GM21825 (cell line): Measurements from ENCODE around the gene ANKRD11.

Experiments used
- ATAC-seq: cut with Tn5 transposase; IDR thresholded peaks from one replicate; pipeline ENCODE4 v1.9.1; 2021; ENCODE audit warnings: mild to moderate bottlenecking, moderate library complexity; ENCODE audit not compliant: unreplicated experiment

Gene ANKRD11

DNA sequence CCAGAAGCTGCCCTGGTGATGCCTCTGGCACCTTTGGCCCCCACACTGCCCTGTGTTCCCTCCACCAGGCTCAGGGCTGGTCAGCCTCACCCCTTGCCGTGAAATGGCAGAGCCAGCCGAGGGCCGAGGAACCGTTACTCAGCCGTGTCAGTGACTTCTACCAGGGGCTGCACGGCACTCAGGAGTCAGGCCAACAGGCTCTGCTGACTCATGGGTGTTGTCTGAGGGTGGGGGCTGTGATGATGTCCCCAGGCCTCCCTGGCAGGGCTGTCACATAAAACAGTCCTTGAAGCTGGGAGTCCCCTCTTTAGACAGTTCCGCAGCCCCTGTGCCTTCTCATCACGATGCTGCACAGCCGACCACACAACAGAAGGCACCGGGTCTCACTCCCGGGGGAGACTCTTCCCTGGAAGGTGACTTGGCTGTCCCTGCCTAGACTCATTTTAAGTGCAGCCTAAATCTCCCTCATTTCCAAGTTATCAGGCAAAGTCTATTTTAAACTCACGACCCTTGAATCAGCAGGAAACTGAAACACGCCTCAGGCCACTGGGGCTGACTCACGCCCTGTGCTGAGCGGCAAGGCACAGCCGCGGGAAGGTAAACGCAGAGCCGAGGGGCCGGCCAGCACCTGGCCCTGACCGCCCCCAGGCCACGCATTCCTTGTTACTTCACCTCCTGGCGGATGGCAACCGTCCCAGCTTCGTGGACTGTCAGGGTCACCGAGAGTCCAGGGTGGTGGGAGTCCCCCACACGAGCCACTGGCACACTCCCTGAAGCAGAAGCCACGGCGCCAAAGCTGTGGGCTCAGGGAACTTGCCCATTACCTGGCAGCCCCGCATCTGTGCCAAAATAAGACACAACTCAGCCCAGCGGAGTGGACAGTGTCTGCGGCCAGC, 170.2 kb downstream of the ANKRD11 start:
- ATAC-seq = no peak

DNA sequence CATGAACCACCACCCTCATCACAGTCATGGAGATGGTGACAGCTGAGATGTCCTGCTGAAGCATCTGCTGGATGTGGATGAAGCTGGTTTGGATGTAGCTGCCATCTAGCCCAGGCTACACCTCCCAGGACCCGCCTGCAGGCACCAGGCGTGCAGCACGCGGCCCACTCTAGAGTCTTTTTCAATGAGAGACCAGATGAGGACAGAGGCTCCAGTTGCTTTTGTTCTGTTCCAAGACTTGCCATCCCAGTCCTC, 170.8 kb downstream of the ANKRD11 start:
- ATAC-seq = no peak

DNA sequence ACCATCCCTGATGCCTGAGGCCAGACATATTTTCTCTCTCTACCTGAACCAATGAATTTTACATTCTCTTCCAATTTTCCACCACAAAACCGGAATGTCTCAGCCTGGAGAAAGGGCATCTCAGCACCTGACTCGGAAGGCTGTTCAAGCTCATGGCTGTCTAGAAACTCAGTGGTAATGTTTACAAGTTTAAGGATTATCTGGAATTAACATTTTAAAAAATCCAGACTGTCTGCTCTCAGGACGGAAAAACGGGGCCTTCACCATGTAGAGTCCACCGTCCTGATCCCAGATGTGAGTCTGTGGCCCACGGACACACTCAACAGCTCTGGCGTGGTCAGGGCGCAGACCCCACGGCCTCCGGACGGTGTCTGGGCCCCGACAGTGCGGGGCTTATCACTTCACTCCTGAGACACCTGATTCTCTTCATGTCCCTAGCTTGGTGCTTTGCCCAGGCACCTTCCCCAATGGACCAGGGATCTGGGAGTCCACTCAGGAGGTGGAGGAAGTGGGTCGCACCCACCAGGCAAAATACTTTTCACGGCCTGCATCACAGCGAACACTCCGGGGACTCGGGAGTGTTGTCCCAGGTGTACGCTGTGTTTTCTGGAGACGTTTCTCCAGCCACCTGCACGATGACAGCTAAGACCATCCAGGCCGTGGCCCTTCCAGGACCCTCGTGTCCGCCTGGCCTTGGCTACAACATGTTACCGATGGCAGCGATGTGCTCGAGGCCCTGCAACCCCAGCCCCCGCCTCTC, 171.3 kb downstream of the ANKRD11 start:
- ATAC-seq = no peak

DNA sequence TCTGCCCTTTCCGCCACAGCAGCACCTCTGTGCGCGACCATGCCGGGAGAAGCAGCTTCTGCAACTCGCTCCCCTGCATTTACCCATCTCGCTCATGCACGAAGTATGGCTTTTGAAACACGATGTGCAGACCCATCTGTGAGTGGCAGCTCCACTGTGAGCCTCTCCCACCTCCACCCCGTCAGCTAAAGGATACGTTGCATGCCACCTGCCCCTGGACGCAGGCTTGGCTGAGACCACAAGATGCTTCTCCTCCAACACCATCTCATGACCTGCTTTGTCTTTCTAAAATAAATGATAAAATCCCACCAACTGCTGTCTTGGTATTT, 172.0 kb downstream of the ANKRD11 start:
- no peak for ATAC-seq

DNA sequence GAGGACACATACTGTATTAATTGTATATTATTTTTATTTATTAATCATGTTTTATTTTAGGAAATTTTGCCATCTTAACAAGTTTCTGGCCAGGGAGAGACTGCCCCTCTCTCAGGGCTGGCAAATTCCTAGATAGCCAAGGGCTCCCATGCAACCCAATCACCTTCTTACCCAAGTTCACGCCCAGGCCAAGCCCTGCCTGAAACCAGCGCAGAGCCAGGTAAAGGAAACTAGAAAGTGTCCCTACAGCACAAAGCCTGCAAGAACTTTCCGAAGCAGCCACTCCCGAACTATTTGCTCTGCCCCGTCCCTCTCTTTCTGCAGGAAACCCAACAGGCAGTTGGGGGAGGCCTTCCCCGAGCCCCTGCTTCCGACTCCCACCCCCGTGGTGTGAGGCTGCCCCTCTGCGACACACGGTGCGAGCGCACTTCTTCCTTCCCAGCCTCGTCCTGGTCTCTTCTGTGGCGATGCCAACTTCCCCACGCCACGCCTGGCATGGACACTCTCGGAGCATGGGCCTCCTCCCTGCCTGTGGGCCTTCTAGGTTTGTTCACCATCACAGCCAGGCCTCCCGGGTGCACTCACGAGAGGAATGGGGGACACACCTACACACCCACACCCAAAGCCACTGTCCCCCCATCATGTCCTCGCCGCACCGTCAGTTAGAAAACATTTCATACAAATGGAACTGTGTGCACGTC, 172.5 kb downstream of the ANKRD11 start:
- no peak for ATAC-seq

DNA sequence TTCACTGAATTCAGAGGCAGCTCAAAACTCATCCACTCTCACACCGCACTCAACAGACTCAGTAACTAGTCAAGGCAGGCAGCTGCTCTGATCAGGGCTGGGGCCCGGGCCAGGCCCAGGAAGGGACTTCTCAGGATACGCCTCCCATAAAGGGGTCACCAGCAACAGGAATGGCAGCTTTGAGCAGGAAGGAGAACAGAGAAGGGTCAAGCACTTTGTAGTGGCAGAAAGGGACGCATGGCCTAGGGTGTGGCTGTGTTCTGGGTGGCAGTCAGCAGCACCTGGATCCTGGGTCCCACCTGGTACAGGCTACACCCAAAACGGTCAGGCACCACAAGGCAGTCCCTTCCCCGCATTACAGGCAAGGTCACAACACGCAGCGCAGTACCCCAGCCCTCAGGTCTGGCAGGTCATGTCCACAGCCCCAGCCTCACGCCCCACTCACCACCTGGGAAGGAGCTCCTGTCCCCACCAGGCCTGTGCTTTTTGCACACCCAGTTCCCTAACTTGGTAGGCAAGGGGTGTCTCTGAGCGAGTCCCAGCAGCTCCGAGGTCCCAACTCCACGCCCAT, 173.2 kb downstream of the ANKRD11 start:
- ATAC-seq = no peak

DNA sequence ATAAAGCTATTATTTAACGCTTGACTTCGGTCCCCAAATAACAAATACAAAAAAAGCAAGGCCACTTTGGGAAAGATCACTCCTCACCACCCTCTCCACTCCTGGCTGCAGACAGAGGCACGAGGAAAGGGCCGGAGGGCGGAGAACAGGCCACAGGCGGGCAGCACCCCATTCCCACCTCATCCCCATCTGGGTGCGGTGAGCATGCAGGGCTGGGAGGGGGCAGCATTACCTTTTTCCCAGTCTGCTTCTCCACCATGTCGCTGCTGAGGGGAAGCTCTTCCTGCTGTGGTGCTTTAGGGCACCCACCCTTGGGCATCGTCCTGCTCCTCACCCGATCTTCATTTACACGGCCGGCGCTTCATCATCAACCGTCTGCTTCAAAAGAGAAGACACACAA, 173.7 kb downstream of the ANKRD11 start:
- ATAC-seq = no peak

DNA sequence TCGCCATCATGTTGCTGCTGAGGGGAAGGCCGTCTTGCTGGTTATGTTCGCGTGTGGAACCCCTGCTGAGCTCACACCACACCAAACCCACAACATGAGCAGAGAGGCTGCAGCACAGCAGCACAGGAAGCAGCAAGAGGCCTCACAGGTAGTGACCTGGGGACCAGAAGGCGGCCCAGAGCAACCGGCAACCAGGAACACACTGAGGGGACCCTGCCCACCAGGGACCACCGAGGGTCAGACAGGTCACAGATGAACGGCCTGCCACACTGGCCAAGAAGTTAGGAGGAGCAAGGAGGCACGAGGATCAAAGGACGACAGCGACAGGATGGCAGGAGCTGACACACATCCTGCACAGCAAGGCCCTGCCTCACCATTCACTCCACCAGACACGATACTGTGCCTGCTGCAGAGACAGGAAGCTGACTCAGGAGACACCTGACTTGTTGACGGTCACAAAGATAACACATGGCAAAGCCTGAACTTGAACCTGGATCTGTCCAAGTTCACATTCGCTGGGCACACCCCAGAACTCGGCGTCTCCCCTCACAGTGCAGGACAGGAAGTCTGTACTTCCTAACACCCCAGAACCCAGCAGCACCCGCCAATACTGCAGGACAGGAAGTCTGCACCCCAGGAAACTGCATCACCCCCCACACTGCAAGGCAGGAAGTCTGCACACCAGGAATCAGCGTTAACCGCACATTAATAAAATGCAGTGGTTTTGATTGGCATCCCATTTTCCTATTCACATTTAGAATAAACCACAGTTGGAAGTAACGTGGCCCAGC, 174.4 kb downstream of the ANKRD11 start:
- no peak for ATAC-seq

DNA sequence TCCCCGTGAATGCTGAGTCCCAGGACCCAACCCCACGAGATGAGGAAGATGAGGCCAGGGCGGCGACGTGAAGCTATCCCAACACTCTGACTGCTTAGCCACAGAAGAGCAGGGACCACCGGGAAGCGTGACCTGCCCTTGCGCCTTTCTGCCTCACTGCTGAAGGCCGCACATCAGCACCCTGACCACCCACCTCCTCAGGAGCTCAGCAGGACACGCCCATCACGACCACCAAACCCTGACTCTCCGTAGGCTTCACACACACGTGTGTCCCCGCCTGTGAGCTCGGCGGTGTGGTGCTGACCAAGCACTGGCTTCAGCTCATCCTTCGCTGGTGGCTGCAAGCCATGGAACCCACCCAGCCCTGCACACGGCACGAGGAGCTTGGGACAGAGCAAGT, 175.1 kb downstream of the ANKRD11 start:
- no peak for ATAC-seq

DNA sequence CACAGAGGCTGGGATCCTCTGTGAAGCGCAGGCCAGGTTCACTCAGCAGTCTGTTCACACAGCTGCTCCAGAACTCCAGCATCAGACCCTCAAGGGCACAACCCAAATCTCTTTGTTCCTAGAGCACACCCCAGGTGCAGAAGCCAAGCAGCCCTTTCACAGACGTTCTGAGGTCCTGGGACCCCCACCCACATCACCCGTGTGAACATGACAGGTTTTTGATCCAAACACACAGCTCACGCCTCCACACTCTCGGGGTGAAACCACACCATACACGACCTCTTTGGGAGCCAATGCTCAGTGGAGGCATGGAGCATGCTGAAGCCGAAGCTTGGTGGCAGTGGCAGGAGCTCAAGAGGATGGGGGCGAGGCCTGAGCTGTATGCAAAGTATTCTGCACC, 175.5 kb downstream of the ANKRD11 start:
- ATAC-seq = no peak

DNA sequence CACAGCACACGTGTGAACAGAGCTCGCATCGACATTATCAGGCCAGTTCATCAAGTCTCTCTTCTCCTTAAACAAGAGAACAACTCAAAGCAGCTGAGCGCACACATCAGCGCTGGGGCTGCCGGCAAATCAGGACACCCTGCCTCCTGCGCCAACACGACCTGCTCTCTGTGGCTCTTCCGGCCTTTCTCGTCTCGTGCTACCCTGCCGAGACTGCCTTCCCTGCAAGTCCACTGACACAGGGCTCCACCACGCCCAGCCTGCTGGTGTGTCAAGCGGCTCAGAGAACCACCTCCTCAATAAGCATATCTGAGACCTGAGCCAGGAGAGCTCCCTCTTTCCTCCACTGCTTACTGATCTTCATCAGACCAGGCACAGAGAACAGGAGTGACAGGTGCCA, 176.0 kb downstream of the ANKRD11 start:
- ATAC-seq = no peak

DNA sequence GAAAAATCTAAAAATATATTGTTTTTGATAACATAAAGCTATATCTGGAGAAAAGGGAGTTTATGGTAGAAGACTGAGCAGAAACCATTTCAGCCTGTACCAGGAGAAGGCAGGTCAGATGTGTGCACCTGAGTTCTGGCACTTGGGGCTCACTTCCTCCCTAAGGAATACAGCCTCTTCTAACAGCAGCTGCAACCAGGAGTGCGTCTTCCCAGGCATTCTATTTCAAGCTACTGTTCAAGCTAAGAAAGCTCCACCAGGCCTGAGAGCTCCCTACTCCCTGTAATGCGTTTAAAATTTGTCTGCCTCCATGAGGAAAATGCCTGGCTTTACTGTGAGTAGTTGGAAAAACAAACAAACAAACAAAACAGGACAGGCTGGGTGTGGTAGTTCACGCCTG, 176.8 kb downstream of the ANKRD11 start:
- ATAC-seq = no peak

DNA sequence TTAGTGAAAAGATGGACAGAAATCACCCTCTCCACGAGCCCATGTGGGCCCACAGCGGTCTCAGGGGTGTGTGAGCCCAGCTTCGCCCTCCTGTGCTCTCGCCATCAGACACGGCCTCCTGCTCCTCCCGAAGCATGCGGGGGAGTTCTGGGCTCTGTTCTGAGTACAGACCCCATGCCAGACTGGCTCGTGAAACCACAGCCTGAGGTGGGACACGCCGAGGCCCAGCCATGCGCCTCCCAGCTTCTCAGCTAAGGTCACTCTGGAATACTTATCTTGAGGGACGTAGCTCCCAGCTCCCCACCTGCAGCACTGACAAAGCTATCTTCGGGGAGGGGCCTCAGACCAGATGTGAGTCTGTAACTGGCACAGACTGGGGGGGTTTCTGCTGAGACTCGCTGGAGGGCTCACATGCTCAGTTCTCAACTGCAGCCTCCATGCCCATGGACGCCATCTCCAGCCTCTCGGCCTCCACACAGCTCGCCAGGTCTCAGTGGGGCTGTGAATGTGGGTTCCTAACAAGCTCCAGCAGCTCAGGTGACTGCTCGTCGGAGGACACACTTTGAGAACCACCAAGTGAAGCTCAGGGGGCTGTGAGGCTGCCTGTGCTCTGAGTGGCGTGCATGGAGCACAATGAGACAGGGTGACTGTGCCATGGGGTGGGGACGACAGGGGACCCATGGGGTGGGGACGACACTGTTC, 177.6 kb downstream of the ANKRD11 start:
- ATAC-seq = no peak

DNA sequence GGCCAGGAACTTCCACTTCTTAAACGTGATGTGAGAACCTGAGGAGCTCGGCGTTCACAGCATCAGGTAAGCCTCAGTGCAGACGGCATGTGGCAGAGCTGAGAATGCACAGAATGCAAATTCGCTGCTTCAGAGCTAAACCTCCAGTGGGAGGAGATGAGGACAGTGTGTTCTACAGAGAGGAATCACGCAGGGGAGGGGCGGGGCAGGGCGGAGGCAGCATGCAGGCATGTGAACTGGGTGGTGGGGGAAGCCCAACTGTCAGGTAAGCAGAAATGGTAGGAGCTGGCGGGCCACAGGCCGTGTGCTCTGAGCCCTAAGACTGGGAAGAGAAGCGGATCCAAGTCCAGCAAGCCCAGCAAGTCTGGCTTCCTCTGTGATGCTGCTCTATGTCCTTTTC, 178.2 kb downstream of the ANKRD11 start:
- no peak for ATAC-seq

DNA sequence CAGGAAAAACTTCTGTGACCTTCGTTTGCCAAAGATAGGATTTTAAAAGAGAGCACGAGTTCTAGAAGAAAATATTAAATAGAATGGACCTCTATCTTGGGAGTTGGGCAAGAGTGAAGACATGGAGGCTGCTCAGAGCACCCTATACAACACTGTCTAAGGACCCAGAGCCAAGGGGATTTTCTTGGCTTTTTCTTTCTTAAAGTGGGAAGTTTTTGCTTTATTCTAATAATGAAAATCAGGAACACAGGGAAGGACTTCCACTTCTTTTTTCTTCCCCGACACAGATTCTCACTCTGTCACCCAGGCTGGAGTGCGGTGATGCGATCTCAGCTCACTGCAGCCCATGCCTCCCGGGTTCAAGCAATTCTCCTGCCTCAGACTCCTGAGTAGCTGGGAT, 178.7 kb downstream of the ANKRD11 start:
- ATAC-seq = no peak

DNA sequence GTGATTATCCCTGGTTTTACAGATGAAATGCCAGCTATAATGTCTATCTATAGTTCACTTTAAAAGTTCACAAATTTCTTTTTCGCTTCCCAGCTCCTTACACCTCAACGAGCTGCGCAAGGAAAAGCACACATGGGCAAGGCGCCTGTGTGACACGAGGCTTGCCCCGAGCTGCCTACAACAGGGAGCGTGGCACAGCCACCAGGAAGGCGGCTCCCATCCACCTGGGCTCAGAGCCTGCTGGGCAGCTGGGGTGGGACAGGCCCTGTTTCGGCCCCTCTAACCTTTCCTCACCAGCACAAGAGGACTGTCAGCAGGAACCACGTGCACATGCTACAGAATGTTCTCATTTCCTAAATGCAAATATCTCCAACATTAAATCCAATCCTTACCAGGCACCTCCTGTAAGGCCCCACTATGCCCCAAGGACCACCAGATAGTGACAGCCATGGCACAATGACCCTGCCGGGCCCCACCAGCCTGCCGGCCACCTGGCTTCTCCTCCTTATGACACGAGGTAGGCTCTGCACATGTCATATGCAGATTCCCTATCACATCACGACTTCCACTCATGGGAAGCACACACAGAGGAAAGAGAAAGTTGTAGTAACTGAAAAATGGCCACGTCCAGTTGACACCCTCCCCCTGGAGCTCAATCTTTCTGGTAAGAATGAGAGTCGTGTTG, 180.8 kb downstream of the ANKRD11 start:
- ATAC-seq = no peak

DNA sequence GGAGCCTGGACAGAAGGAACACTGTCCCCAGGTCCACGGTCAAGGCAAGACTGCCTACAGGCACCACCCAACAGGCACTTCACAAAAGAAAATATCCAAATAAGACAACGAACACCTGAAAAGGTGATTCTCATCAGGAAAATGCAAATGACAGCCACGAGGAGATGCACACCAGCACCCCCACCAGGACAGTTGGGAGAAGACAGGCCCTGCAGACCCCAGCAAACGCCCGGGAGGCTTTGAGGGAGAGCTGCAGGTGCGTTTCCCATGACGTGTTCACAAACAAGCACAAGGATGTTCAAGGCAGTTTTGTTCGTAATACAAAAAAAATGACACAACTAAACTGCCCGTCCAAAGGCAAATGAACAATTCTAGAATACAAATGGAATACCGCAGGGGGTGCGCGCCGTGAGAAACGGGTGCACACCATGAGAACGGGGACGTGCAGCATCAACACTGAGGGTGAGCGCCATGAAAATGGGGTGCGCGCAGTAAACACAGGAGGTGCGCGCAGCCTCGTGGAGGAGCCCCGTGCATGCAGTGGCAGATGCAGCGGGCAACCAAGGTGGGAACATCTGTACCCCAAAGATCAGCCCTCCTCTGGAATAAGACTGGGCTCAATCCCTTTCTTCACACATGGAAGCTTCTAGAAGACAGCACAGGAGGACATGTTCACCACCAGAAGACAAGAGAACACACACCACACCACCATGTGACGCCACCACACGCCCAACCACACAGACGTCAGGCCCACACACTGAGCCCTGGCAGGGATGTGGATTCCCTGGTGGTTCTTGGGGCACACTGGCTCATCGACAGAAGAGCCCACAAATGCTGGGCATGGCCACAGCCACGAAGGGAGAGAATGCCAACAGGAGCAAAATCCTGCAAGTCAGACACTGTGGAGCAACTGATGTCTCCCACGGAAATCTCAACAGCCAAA, 181.7 kb downstream of the ANKRD11 start:
- no peak for ATAC-seq

DNA sequence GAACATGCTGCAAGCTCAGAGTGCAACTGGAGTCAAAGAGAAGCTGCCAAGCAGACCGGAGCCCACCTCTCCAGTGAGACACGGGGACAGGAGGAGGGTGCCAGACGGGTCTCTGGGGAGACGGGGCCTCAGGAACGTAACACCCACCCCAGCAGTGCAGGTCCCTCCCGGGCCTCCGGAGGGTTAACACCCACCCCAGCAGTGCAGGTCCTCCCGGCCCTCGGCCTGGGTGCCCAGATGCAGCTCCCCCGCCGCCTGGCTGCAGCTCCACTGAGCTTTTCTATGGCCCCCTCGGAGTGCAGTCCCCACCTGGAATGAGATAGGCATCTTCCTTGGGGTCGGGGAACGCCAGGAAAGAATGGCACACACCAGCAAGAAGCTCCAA, 182.9 kb downstream of the ANKRD11 start:
- no peak for ATAC-seq
